ENCODE results near the gene RSPH6A.

The RSPH6A gene

GRCh38 chr19:45834970-45835369, 19.9 kb upstream of the RSPH6A start:
- Mint-ChIP-seq H3K4me1 (ENCODE audit: low read depth) (no peaks in the 10 kb centered on the region), H3K9me3 (no peaks in the 10 kb centered on the region), H3K36me3 (ENCODE audit: low read depth) (peaks cover 58% of the 10 kb centered on the region), H3K4me3 (no peak overlapping the region), H3K27me3 (ENCODE audit: low read depth) (no peaks in the 10 kb centered on the region), H3K27ac (no peak overlapping the region)

DNA sequence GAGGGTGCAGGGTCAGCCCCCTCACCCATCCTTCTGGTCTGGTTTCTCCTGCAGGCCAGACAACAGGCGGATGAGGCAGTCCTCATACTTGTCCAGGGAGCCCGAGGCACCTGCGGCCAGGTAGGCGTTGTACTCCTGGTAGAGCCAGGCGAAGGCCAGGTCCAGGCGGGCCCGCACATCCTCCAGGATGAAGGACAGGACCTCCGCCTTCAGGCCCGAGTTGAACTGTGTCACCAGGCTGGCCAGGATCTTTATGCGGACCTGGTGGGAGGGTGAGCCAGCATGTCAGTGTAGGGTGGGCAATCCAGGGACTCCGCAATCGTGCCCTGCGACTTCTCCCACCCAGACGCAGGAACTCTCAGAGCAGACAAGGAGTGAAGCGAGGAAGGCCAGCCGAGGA, 13.8 kb upstream of the RSPH6A start:
- H3K4me1 Mint-ChIP-seq (ENCODE audit: low read depth) = no peaks in the 10 kb centered on the region
- H3K27me3 Mint-ChIP-seq (ENCODE audit: low read depth) = no peaks in the 10 kb centered on the region
- peaks cover 47% of the 10 kb centered on the region for H3K36me3 Mint-ChIP-seq (ENCODE audit: low read depth)
- H3K9me3 Mint-ChIP-seq = no peaks in the 10 kb centered on the region
- no peak overlapping the region for H3K27ac Mint-ChIP-seq
- no peak overlapping the region for H3K4me3 Mint-ChIP-seq

DNA sequence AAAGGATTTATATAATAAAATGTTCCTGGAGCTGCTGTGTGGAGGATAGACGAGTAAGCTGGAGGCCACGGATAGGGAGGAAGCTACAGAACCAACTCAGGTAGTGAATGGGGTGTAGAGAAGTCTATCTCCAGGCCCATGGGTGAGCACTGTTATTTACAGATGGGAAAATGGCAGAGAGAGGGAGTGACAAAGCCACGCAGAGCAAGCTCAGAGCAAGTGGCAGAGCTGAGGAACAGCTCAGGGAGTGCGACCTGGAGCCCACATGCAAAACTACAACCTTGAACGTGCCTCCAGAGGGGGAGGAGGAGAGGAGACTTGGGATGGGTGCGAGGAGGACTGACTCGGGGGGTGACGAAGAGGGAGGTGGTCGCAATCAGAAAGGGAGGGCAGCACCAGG, 13.4 kb upstream of the RSPH6A start:
- Mint-ChIP-seq H3K4me1 (ENCODE audit: low read depth) (no peaks in the 10 kb centered on the region), H3K27me3 (ENCODE audit: low read depth) (no peaks in the 10 kb centered on the region), H3K27ac (no peak overlapping the region), H3K9me3 (no peaks in the 10 kb centered on the region), H3K36me3 (ENCODE audit: low read depth) (peaks cover 47% of the 10 kb centered on the region), H3K4me3 (no peak overlapping the region)

GRCh38 chr19:45827459-45828093, 12.5 kb upstream of the RSPH6A start:
- Mint-ChIP-seq H3K4me3 (no peak overlapping the region), H3K9me3 (no peaks in the 10 kb centered on the region), H3K27me3 (ENCODE audit: low read depth) (no peaks in the 10 kb centered on the region), H3K27ac (no peak overlapping the region), H3K36me3 (ENCODE audit: low read depth) (peaks cover 50% of the 10 kb centered on the region), H3K4me1 (ENCODE audit: low read depth) (no peaks in the 10 kb centered on the region)

DNA sequence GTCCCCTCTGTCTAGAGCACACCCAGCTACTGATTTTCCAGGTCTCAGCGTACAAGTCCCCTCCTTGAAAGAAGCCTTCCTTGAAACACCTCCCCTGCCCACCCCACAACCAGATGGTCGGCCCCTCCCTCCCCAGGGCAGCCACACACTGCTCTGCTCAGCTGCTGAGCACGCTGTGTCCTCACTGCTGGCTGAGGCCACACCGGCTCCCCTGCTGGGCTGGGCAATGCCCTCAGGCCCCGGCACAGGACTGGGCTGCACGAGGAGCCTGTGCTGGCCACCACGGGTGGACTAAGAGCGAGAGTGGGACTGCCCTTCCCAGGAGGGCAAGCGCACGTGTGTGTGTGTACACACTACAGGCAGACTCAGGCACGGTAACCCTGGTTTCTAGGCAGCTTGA, 11.8 kb upstream of the RSPH6A start:
- no peak overlapping the region for H3K27ac Mint-ChIP-seq
- no peaks in the 10 kb centered on the region for H3K27me3 Mint-ChIP-seq (ENCODE audit: low read depth)
- peaks cover 45% of the 10 kb centered on the region for H3K36me3 Mint-ChIP-seq (ENCODE audit: low read depth)
- H3K4me1 Mint-ChIP-seq (ENCODE audit: low read depth) = no peaks in the 10 kb centered on the region
- no peaks in the 10 kb centered on the region for H3K9me3 Mint-ChIP-seq
- no peak overlapping the region for H3K4me3 Mint-ChIP-seq

DNA sequence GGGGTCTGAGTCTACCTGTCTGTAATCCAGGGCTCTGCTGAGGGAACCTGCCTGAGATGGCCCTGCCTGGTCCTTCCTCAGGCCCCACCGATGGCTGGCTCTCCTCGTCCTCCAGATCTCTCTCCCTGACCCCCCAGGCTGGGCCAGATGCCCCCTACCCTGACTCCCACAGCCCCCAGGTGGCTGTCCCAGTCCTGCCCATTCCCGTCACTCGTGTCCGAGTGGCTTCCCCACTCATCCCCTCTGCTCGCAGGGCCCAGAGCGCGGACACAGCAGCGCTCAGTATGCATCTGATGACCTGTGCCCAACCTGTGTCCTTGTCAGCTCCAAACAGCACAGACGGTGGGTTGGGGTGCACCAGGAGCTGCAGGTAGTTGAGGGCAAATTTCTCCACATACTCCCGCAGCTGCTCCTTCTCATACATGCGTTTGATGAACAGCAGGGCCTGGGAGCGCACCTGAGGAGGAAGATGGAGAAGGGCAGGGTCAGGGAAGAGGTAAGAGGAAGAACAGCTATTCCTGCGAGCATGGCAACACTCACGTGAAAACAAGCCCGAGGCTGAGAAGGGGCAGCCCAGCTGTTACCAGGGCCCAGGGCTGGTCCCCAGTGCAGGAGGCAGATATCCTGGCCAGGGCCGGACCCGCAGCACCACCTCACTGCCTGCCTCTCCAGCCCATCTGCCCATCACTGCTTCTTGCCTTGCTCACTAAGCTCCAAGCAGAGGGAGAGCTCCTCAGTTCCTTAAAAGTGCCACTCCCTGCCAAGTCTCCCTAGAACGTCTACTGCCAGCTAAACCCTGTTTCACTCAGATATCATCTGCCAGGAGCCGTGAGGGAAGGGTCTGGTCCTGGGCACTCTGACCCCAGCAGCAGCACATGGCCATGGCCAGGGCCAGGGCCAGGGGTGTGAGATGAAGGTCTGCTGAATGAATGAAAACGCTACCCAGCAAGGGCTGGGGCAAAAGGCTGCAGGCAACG, 11.1 kb upstream of the RSPH6A start:
- H3K27me3 Mint-ChIP-seq (ENCODE audit: low read depth) = no peaks in the 10 kb centered on the region
- no peak overlapping the region for H3K27ac Mint-ChIP-seq
- H3K9me3 Mint-ChIP-seq = no peaks in the 10 kb centered on the region
- no peak overlapping the region for H3K4me3 Mint-ChIP-seq
- no peaks in the 10 kb centered on the region for H3K4me1 Mint-ChIP-seq (ENCODE audit: low read depth)
- H3K36me3 Mint-ChIP-seq (ENCODE audit: low read depth) = peaks cover 42% of the 10 kb centered on the region

DNA sequence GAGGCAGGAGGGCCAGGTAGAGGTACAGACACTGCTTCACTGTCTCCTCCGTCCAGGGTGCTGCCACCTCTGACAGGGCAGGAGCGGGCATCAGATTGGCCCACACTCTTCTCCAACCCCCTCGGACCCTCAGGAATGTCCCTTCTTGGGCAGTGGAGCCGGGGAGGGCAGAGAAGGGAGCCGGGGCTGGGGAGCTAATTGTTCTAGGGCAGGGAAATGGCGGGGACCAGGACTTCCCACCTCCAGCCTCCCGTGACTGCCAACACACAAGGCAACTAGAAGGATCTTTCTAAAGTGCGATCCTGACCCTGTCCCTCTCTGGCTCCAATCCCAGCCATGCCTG, 10.1 kb upstream of the RSPH6A start:
- Mint-ChIP-seq H3K36me3 (ENCODE audit: low read depth) (peaks cover 39% of the 10 kb centered on the region), H3K27me3 (ENCODE audit: low read depth) (no peaks in the 10 kb centered on the region), H3K4me1 (ENCODE audit: low read depth) (no peaks in the 10 kb centered on the region), H3K27ac (no peak overlapping the region), H3K4me3 (no peak overlapping the region), H3K9me3 (no peaks in the 10 kb centered on the region)

DNA sequence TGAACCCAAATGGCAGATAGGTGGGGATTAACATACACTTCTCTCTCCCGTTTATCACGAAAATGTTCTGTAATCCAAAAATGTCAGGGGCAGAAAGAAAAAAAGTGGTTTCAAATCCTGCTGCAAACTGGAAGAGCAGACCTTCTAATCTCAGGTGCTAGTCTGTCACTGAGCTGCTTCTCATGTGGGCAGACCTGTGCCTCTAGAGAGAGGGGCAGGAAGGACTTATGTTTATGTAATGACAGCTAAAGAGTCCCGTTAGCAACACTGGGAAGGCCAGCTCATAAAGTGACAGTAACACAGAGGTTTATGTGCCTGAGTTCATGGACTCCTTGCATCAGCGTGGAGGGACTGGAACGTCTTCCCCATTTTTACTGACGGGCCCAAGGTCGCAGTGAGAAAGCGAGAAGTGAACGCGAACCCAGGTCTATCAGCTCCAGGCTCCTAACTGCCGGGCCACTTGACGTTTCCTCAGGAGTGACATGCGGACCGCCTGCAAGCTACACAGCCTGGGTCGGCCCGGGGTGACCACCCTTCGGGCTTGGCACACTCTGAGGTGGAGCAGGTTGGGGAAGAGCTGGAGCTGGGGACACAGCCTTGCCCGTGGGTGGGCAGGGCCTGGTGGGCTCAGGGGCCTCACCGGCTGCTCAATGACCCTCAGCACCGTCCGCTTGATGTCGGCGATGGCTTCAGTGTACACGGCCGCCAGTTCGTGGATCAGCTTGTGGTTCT, 9.6 kb upstream of the RSPH6A start:
- Mint-ChIP-seq H3K9me3 (no peaks in the 10 kb centered on the region), H3K27ac (peak overlapping the region; percentile 18), H3K36me3 (ENCODE audit: low read depth) (peaks cover 34% of the 10 kb centered on the region), H3K4me3 (no peak overlapping the region), H3K4me1 (ENCODE audit: low read depth) (no peaks in the 10 kb centered on the region), H3K27me3 (ENCODE audit: low read depth) (no peaks in the 10 kb centered on the region)

GRCh38 chr19:45824041-45824471, 8.9 kb upstream of the RSPH6A start:
- no peaks in the 10 kb centered on the region for H3K4me1 Mint-ChIP-seq (ENCODE audit: low read depth)
- H3K4me3 Mint-ChIP-seq = no peak overlapping the region
- H3K27ac Mint-ChIP-seq = no peak overlapping the region
- H3K27me3 Mint-ChIP-seq (ENCODE audit: low read depth) = no peaks in the 10 kb centered on the region
- H3K36me3 Mint-ChIP-seq (ENCODE audit: low read depth) = peaks cover 31% of the 10 kb centered on the region
- no peaks in the 10 kb centered on the region for H3K9me3 Mint-ChIP-seq

- H3K4me3 Mint-ChIP-seq = no peak overlapping the region
- no peaks in the 10 kb centered on the region for H3K27me3 Mint-ChIP-seq (ENCODE audit: low read depth)
- H3K4me1 Mint-ChIP-seq (ENCODE audit: low read depth) = no peaks in the 10 kb centered on the region
- H3K9me3 Mint-ChIP-seq = no peaks in the 10 kb centered on the region
- H3K27ac Mint-ChIP-seq = no peak overlapping the region
- H3K36me3 Mint-ChIP-seq (ENCODE audit: low read depth) = peaks cover 25% of the 10 kb centered on the region
Measured at GRCh38 chr19:45823182-45823581, 8.1 kb upstream of the RSPH6A start.

GRCh38 chr19:45822716-45823115, 7.6 kb upstream of the RSPH6A start:
- Mint-ChIP-seq H3K9me3 (no peaks in the 10 kb centered on the region), H3K4me3 (no peak overlapping the region), H3K36me3 (ENCODE audit: low read depth) (peaks cover 22% of the 10 kb centered on the region), H3K4me1 (ENCODE audit: low read depth) (no peaks in the 10 kb centered on the region), H3K27ac (no peak overlapping the region), H3K27me3 (ENCODE audit: low read depth) (no peaks in the 10 kb centered on the region)

- H3K9me3 Mint-ChIP-seq = no peaks in the 10 kb centered on the region
Measured at GRCh38 chr19:45821570-45821969, 6.5 kb upstream of the RSPH6A start.

DNA sequence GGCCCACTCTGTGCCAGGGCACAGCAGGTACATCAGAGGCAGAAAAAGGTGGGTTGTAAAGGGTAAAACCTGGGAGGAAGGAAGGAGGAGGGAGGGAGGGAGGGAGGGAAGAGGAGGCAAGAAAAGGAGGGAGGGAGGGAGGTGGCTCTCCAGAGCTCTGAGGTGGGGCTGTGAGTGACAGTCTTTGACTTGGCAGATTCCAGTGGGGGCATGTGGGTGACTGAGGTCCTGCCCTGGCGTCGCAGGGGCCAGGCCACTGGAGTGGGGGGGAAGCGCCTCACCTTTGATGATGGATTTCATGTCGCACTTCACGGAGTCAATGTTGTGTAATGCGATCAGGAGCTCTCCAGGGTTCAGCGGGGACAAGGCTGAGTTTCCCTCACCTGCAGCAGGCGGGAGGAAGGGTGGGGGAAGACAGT, 6.0 kb upstream of the RSPH6A start:
- no peaks in the 10 kb centered on the region for H3K9me3 Mint-ChIP-seq
- H3K27me3 Mint-ChIP-seq (ENCODE audit: low read depth) = no peaks in the 10 kb centered on the region
- peaks cover 2% of the 10 kb centered on the region for H3K4me1 Mint-ChIP-seq (ENCODE audit: low read depth)
- H3K36me3 Mint-ChIP-seq (ENCODE audit: low read depth) = peaks cover 20% of the 10 kb centered on the region
- H3K27ac Mint-ChIP-seq = no peak overlapping the region
- no peak overlapping the region for H3K4me3 Mint-ChIP-seq

More at GRCh38 chr19:45821570-45821969, 6.5 kb upstream of the RSPH6A start:
- Mint-ChIP-seq H3K36me3 (ENCODE audit: low read depth) (peaks cover 20% of the 10 kb centered on the region), H3K27me3 (ENCODE audit: low read depth) (no peaks in the 10 kb centered on the region), H3K4me1 (ENCODE audit: low read depth) (peaks cover 2% of the 10 kb centered on the region), H3K27ac (no peak overlapping the region), H3K4me3 (no peak overlapping the region)

GRCh38 chr19:45820413-45821102, 5.5 kb upstream of the RSPH6A start:
- Mint-ChIP-seq H3K27me3 (ENCODE audit: low read depth) (no peaks in the 10 kb centered on the region), H3K9me3 (no peaks in the 10 kb centered on the region), H3K36me3 (ENCODE audit: low read depth) (peaks cover 18% of the 10 kb centered on the region), H3K4me3 (no peak overlapping the region), H3K4me1 (ENCODE audit: low read depth) (peaks cover 2% of the 10 kb centered on the region), H3K27ac (no peak overlapping the region)
